Measurements from ENCODE around the gene GRIN1.

- no peak for TF ChIP-seq CTCF (IDR thresholded peaks at IDR 0.05)
- no peak for TF ChIP-seq POLR2AphosphoS5 (IDR thresholded peaks at IDR 0.05)
- no peak for TF ChIP-seq POLR2A (IDR thresholded peaks at IDR 0.05)
- no peak for TF ChIP-seq EP300 (IDR thresholded peaks at IDR 0.05)
These were observed 62.4 kb downstream of the GRIN1 start for GRCh38 chr9:137201205-137201868.
